Measurements from ENCODE around the gene EFEMP2.

Gene EFEMP2

DNA sequence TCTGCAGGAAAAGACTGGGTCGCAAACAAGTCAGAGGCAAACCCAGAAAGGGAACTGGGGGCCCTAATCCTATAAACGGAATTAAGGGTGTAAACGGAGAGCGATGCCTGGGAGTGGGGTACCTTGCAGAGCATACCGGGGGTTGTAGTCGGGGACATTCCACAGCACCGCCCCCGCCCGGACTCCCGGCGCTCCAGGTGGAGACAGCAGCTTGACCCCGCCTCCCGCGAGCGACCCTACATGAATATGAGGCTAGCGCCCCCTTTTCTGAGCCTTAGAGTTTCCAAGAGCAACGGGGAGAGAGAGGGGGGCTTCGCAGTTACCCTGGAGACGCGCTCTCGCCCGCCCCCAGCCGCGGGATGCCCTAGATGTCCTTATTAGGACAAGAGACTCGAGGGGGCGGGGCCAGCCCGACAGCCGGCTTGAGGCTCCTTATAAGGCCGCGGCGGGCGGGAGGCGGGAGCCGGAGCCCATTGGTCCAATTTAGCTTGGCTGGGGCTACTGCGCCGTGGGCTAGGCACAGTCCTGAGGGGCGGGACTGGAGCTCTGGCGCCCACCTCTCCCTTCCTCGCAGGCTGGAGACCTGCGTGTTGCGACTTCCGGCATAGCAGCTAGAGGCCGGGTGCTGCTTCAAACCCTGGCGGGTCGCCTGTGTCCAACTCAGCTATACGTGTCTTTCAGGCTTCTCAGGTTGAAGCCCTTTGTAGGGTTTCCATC, 13.3 kb downstream of the EFEMP2 start:
- Mint-ChIP-seq H3K36me3 (ENCODE audit: low read depth) (peaks cover 52% of the 10 kb centered on the region), H3K27ac (peak overlapping the region; percentile 96), H3K9me3 (no peaks in the 10 kb centered on the region)

GRCh38 chr11:65858681-65859087, 13.9 kb downstream of the EFEMP2 start:
- no peaks in the 10 kb centered on the region for H3K9me3 Mint-ChIP-seq
- H3K27me3 Mint-ChIP-seq = no peaks in the 10 kb centered on the region
- H3K4me3 Mint-ChIP-seq = peak overlapping the region; percentile 95
- peaks cover 58% of the 10 kb centered on the region for H3K4me1 Mint-ChIP-seq (ENCODE audit: low read depth)
- H3K36me3 Mint-ChIP-seq (ENCODE audit: low read depth) = peaks cover 54% of the 10 kb centered on the region
- peak overlapping the region; percentile 96 for H3K27ac Mint-ChIP-seq

More for the DNA sequence above, 13.3 kb downstream of the EFEMP2 start:
- peak overlapping the region; percentile 95 for H3K4me3 Mint-ChIP-seq
- H3K27me3 Mint-ChIP-seq = no peaks in the 10 kb centered on the region
- peaks cover 53% of the 10 kb centered on the region for H3K4me1 Mint-ChIP-seq (ENCODE audit: low read depth)

DNA sequence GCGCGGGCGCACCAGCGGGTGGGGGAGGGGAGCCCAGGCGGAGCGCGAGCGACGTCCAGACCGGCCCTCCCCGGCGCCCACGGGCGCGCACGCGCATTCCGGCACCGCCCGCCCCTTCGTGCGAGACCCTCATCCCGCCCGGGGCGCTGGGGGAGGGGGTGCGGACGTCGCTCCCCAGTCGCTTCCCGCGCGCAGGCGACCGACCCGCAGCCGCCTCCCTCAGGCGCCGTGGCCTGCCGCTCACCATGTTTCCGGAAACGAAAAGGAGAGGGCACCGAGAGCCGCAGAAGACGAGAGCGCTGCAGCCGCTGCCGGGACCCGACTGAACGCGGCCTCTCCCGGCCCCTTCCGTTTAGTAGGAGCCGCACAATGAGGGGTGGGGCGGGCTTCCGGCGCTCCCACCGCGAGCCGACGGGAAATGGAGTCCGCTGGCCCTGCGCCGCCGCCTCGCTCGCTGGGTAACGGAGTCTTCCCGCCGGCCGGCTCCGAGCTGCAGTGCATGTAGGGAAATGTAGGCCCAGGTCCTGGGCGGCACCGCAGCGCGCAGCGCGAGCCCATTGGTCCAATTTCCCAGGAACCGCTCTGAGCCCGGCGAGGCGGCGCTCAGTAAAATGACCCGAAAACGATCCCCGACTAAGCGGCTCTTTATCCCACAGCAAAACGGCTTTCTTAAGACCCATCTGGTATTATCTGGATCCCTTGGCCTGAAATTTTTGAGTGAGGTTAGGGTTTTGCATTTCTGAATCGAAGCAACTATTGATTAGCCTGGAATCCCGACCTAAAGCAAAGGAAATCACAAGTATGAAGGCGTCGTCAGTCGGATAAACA, 14.5 kb downstream of the EFEMP2 start, which contains the start of gene CFL1:
TSS of gene CFL1 (minus strand) at position 328 of the 828 bp plus-strand sequence. CDS start at position 247, 81 bp downstream.
- H3K4me3 Mint-ChIP-seq = peak within 1 kb of the TSS; percentile 96
- no peaks in the 10 kb centered on the region for H3K27me3 Mint-ChIP-seq
- no peaks in the 10 kb centered on the region for H3K9me3 Mint-ChIP-seq
- H3K36me3 Mint-ChIP-seq (ENCODE audit: low read depth) = peaks cover 56% of the 10 kb centered on the region
- peak within 1 kb of the TSS; percentile 96 for H3K27ac Mint-ChIP-seq
- peaks cover 60% of the 10 kb centered on the region for H3K4me1 Mint-ChIP-seq (ENCODE audit: low read depth)

DNA sequence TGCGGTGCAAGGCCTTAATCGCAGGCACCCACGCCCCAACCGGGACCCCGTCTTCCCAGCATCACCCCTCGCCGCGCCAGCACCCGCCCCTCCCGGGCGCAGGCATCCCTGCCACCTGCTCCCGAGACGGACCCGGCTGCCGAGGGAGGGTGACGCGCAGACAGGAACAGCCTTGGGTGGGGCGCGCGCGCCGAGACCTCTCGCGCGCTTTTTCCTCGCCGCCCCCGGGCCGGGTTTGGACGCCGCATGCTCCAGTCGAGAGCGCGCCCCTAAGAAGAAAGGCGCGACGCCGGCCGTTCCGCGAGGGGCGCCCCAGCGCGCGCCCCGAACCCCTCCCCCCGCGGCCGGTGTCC, 15.1 kb downstream of the EFEMP2 start:
- Mint-ChIP-seq H3K27ac (peak overlapping the region; percentile 88), H3K36me3 (ENCODE audit: low read depth) (peaks cover 56% of the 10 kb centered on the region), H3K4me1 (ENCODE audit: low read depth) (peaks cover 56% of the 10 kb centered on the region), H3K4me3 (peak overlapping the region; percentile 96), H3K9me3 (no peaks in the 10 kb centered on the region), H3K27me3 (no peaks in the 10 kb centered on the region)

- no peaks in the 10 kb centered on the region for H3K9me3 Mint-ChIP-seq
- H3K36me3 Mint-ChIP-seq (ENCODE audit: low read depth) = peaks cover 59% of the 10 kb centered on the region
- H3K27me3 Mint-ChIP-seq = no peaks in the 10 kb centered on the region
- peak overlapping the region; percentile 88 for H3K27ac Mint-ChIP-seq
- peak overlapping the region; percentile 96 for H3K4me3 Mint-ChIP-seq
- H3K4me1 Mint-ChIP-seq (ENCODE audit: low read depth) = peaks cover 55% of the 10 kb centered on the region
These were observed 15.7 kb downstream of the EFEMP2 start for GRCh38 chr11:65856689-65857499.

DNA sequence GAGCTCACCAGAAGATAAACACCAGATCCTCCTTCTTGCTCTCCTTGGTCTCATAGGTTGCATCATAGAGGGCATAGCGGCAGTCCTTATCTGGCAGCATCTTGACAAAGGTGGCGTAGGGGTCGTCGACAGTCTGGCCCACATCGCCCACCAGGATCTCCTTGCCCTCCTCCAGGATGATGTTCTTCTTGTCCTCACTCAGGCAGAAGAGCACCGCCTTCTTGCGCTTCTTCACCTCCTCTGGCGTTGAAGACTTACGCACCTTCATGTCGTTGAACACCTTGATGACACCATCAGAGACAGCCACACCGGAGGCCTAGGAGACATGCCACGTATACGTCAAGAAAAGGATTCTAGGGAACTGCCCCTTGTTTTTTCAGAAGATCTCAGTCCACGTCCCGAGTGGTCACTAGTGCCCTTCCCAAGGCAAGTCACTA, 16.7 kb downstream of the EFEMP2 start:
- Mint-ChIP-seq H3K27me3 (no peaks in the 10 kb centered on the region), H3K36me3 (ENCODE audit: low read depth) (peaks cover 57% of the 10 kb centered on the region), H3K4me3 (peak overlapping the region; percentile 96), H3K9me3 (no peaks in the 10 kb centered on the region), H3K4me1 (ENCODE audit: low read depth) (peaks cover 47% of the 10 kb centered on the region), H3K27ac (peak overlapping the region; percentile 88)

DNA sequence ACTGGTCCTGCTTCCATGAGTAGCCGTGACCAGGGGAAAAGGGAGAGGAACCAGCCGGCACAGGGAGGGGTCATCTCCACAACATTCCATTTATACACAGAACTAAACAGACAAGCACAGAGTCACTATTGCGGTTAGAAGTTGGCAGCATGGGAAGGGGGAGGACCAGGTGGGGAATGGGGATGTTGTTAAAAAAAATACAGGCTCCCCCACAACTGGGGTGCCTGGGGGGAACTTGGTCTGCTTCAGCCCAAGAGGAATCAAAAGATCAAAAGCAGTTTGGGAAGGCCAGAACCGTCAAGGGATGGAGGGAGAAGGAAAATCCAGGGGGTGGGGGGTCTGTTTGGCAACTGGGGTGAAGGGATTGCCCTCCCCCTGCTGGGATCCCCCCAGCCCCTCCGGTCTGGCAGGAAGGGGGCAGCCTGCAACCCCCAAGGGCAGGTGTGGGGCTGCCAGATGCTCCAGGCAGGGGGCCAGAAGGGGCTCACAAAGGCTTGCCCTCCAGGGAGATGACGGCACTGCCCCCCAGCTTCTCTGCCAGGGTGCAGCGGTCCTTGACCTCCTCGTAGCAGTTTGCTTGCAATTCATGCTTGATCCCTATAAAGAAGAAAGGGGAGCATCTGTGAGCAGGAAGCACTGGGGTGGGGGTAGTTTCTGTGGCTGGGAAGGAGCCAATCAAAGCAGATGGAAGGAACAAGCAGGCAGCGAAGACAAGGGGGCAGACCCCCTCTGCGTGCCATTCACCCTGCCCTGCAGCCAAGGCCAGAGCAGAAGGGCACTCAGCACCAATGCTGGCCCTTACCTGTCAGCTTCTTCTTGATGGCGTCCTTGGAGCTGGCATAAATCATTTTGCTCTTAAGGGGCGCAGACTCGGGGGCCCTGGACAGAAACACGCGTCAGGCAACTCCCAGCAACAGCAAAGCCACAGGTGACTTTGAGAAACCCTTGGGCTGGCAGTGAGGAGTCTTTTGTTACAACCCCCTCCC, 17.5 kb downstream of the EFEMP2 start:
- no peaks in the 10 kb centered on the region for H3K27me3 Mint-ChIP-seq
- peak overlapping the region; percentile 96 for H3K4me3 Mint-ChIP-seq
- H3K36me3 Mint-ChIP-seq (ENCODE audit: low read depth) = peaks cover 56% of the 10 kb centered on the region
- peak overlapping the region; percentile 88 for H3K27ac Mint-ChIP-seq
- H3K9me3 Mint-ChIP-seq = no peaks in the 10 kb centered on the region
- peaks cover 45% of the 10 kb centered on the region for H3K4me1 Mint-ChIP-seq (ENCODE audit: low read depth)

DNA sequence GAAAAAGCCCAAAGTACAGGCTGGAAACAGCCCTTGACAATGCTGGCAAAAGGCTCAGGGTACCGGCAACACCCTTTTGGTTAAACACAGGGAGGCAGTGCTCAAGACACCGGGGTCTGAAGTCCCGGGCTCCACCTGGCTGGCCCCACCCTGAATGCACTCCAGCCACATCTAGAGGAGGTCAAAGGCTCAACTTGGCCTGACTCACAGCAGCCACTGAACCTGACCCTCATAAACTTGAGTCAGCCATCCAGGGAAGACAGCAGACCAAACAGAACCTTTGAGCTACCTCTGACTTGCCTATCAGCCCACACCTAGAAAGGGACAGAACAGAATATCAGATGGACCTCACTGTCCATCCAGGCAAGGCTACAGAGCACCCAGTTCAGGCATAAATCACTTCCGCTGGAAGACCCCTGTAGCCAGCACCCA, 18.4 kb downstream of the EFEMP2 start:
- H3K4me1 Mint-ChIP-seq (ENCODE audit: low read depth) = peaks cover 41% of the 10 kb centered on the region
- no peaks in the 10 kb centered on the region for H3K9me3 Mint-ChIP-seq
- H3K4me3 Mint-ChIP-seq = peak overlapping the region; percentile 48
- H3K27me3 Mint-ChIP-seq = no peaks in the 10 kb centered on the region
- H3K27ac Mint-ChIP-seq = peak overlapping the region; percentile 75
- H3K36me3 Mint-ChIP-seq (ENCODE audit: low read depth) = peaks cover 56% of the 10 kb centered on the region

DNA sequence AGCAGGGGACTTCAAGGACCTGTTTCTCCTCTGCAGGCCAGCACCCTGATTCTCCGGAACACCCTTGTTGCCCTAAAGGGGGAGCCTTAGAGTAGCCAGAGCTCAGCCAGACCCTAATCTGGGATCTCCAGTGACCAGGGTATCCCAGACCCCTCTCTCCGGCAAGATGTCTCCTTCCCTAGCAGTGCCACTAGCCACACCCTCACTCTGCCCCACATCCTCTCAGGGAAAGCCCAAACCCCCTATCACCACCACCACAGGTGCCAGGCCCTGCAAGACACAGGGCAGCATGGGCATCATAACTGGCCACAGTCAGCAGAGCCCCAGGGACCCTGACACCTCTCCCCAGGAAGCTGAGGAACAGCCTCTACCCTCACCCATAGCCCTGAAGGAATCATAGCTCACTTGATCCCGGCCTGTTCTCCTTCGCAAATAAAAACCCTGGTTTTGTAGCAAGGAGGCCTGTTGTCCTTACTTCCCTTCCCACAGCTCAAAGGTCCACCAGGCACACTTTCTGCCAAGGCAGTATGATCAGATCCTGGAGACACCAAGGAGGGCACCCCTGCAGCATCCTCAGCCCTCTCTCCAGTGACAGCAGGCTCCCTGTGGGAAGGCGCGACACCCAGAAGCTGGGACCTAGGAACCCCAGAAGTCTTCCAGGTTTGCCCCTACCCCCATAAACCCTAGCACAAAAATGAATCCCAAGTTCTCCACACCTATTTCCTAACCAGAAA, 19.2 kb downstream of the EFEMP2 start:
- peak overlapping the region; percentile 10 for H3K4me3 Mint-ChIP-seq
- H3K27ac Mint-ChIP-seq = peak overlapping the region; percentile 75
- H3K4me1 Mint-ChIP-seq (ENCODE audit: low read depth) = peaks cover 36% of the 10 kb centered on the region
- H3K27me3 Mint-ChIP-seq = no peaks in the 10 kb centered on the region
- H3K36me3 Mint-ChIP-seq (ENCODE audit: low read depth) = peaks cover 56% of the 10 kb centered on the region
- H3K9me3 Mint-ChIP-seq = no peaks in the 10 kb centered on the region

DNA sequence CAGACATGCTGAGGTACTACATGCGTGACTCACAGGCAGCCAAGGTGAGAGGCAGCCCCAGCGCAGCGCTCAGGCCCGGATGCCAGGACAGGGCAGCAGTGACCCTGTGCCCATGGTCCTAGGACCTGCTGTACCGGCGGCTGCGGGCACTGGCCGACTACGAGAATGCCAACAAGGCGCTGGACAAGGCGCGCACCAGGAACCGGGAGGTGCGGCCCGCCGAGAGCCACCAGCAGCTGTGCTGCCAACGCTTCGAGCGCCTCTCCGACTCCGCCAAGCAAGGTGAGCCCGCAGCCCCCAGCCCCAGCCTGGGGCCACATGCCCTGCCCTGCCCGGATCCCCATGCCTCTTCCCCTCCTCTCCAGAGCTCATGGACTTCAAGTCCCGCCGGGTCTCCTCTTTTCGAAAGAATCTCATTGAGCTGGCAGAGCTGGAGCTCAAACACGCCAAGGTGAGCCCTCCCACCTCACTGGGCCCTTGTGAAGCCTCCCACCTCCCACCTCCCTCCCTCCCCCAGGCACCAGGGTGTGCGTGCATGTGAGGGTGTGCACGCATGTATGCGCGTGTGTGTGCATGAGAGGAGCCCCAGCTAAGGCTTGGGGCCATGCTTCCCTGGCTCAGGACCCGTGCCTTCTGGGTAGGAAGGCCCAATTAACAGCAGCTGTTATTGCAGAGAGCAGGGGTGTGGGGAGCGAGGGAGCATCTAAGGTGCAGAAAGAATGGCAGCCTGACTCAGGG, 19.9 kb downstream of the EFEMP2 start:
- Mint-ChIP-seq H3K27me3 (no peaks in the 10 kb centered on the region), H3K4me3 (no peak overlapping the region), H3K4me1 (ENCODE audit: low read depth) (peaks cover 34% of the 10 kb centered on the region), H3K9me3 (no peaks in the 10 kb centered on the region), H3K36me3 (ENCODE audit: low read depth) (peaks cover 56% of the 10 kb centered on the region), H3K27ac (no peak overlapping the region)

DNA sequence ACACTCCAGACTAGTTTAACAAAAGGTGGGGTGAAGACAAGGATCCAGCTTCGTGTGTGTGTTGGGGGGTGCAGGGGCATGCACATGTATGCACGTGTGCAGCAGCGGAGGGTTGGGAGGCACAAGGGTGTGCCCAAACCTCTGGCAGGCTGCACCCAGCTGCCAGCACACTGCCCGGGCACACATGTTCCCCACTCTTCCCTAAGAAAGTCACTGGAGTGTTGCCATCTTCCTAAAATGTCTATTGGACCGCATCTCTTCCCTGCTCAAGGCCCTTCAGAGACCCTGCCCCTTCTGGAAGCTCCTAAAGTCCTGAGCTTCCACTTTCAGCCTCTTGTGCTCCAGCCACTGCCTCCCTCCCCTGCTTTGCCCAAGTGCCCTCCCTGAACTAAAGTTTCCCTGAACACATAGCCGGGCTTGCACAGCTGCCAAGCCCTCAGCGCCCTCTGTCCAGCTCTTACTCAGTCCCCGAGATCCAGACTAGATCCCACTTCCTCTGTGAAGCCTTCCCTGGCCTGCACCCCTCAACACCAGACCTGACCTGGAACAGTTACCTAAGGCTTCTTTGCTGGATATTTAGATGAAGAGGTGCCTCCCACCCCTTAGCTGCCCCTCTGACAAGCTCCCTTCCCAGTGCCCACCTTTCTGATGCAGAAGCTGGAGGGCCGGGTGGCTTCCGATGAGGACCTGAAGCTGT, 20.6 kb downstream of the EFEMP2 start:
- Mint-ChIP-seq H3K4me1 (ENCODE audit: low read depth) (peaks cover 34% of the 10 kb centered on the region), H3K9me3 (no peaks in the 10 kb centered on the region), H3K27me3 (no peaks in the 10 kb centered on the region), H3K36me3 (ENCODE audit: low read depth) (peaks cover 56% of the 10 kb centered on the region), H3K27ac (no peak overlapping the region), H3K4me3 (no peak overlapping the region)

DNA sequence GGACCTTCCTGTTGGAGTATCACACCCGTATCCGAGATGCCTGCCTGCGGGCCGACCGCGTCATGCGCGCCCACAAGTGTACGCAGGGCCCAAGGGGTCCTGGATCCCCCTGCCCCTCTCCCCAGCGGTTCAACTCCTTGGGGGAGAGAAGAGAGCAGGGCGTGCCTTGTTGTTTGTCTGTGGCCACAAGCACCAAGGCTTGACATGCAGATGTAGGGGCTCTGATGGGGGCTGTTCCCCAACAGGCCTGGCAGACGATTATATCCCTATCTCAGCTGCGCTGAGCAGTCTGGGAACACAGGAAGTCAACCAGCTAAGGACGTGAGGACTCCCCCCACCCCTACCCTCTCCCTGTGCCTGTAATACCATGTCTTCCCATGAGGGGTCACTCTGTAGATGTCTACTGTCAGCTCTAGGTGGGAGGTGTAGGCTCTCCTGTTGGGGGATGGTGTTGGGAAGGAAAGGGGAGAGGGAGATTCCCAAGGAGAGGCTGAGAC, 21.5 kb downstream of the EFEMP2 start:
- H3K27ac Mint-ChIP-seq = no peak overlapping the region
- H3K9me3 Mint-ChIP-seq = no peaks in the 10 kb centered on the region
- H3K4me1 Mint-ChIP-seq (ENCODE audit: low read depth) = peaks cover 26% of the 10 kb centered on the region
- H3K27me3 Mint-ChIP-seq = no peaks in the 10 kb centered on the region
- peaks cover 47% of the 10 kb centered on the region for H3K36me3 Mint-ChIP-seq (ENCODE audit: low read depth)
- no peak overlapping the region for H3K4me3 Mint-ChIP-seq
